Esophagus squamous epithelium (tissue), 4 donors: Measurements from ENCODE around the gene LDHAL6B.

Experiments
- CTCF ChIP-seq, 6 experiments: fragments of 450-650 bp in 4 of 6; fragments of 200-600 bp in 2 of 6; sonication (generic) in 2 of 6; IDR thresholded peaks; one replicate each; pipeline ENCODE4 v1.5.1; 2016 to 2019; ENCODE audit warnings: antibody characterized with exemption in 6 of 6, mild to moderate bottlenecking in 4 of 6, moderate library complexity in 4 of 6
- POLR2A ChIP-seq, 4 donors: fragments of 450-650 bp; IDR thresholded peaks; one replicate each; pipeline ENCODE4 v1.6.1; 2017; ENCODE audit warnings: antibody characterized with exemption in 4 of 4, mild to moderate bottlenecking in 4 of 4, moderate library complexity in 3 of 4

GRCh38 chr15:59203008-59203407 lies 3.6 kb upstream of the LDHAL6B start:
- TF ChIP-seq CTCF (IDR thresholded peaks at IDR 0.05), result no peak
- TF ChIP-seq POLR2A (IDR thresholded peaks at IDR 0.05), result no peak
